CD4-positive, alpha-beta T cell treated with Interleukin-4 for 1 hour (primary cell): ENCODE measurements around the gene EXOC4.
"Not testable (repeated sequence)": the region's sequence is repeated elsewhere in the genome, so short reads cannot be mapped to it uniquely, and the experiment has no call there.

Experiments used
- DNase-seq, 2 donors: peaks; one replicate each; pipeline ENCODE4 v3.0.0-alpha.2; 2020 to 2022

Gene EXOC4

GRCh38 chr7:134068670-134069069 lies 815.8 kb downstream of the EXOC4 start:
- DNase-seq = no peak

GRCh38 chr7:134069187-134069586 lies 816.3 kb downstream of the EXOC4 start:
- DNase-seq = no peak

GRCh38 chr7:134070673-134071072 lies 817.8 kb downstream of the EXOC4 start:
- DNase-seq = no peak

- DNase-seq = no peak
Observed at GRCh38 chr7:134071355-134072331, 818.8 kb downstream of the EXOC4 start.

GRCh38 chr7:134073276-134073675 lies 820.4 kb downstream of the EXOC4 start:
- DNase-seq = no peak

- DNase-seq = no peak
Observed at GRCh38 chr7:134075799-134076198, 822.9 kb downstream of the EXOC4 start.

GRCh38 chr7:134077560-134077959 lies 824.7 kb downstream of the EXOC4 start:
- DNase-seq = not testable (repeated sequence)

- DNase-seq = no peak
Observed at GRCh38 chr7:134078991-134079390, 826.1 kb downstream of the EXOC4 start.

- DNase-seq = no peak
Observed at GRCh38 chr7:134081695-134082094, 828.8 kb downstream of the EXOC4 start.

- no peak for DNase-seq
Observed at GRCh38 chr7:134083766-134084487, 831.0 kb downstream of the EXOC4 start.

- peak; percentile 2 to 37 for DNase-seq
Observed at GRCh38 chr7:134084488-134085144, 831.7 kb downstream of the EXOC4 start.

- DNase-seq = no peak
Observed at GRCh38 chr7:134085311-134085710, 832.4 kb downstream of the EXOC4 start.

- DNase-seq = no peak
Observed at GRCh38 chr7:134086998-134087735, 834.3 kb downstream of the EXOC4 start.

GRCh38 chr7:134088199-134088598 lies 835.3 kb downstream of the EXOC4 start:
- DNase-seq = no peak

GRCh38 chr7:134089446-134089845 lies 836.6 kb downstream of the EXOC4 start:
- DNase-seq = no peak

GRCh38 chr7:134098072-134098471 lies 845.2 kb downstream of the EXOC4 start:
- no peak for DNase-seq

GRCh38 chr7:134101716-134102115 lies 848.8 kb downstream of the EXOC4 start:
- no peak for DNase-seq

- no peak for DNase-seq
Observed at GRCh38 chr7:134104166-134104565, 851.3 kb downstream of the EXOC4 start.

- no peak for DNase-seq
Observed at GRCh38 chr7:134105841-134106240, 853.0 kb downstream of the EXOC4 start.

- no peak for DNase-seq
Observed at GRCh38 chr7:134108802-134109201, 855.9 kb downstream of the EXOC4 start.

- no peak for DNase-seq
Observed at GRCh38 chr7:134113655-134114054, 860.8 kb downstream of the EXOC4 start.

- no peak for DNase-seq
Observed at GRCh38 chr7:134114992-134115391, 862.1 kb downstream of the EXOC4 start.
